HG02623 (cell line): ENCODE results near the gene BNIP1.
"Not testable (repeated sequence)": the region's sequence is repeated elsewhere in the genome, so short reads cannot be mapped to it uniquely, and the experiment has no call there.

Experiments used
- ATAC-seq: cut with Tn5 transposase; IDR thresholded peaks from one replicate; pipeline ENCODE4 v1.9.1; 2021; ENCODE audit warnings: moderate library complexity; ENCODE audit not compliant: unreplicated experiment

Gene BNIP1, protein sequence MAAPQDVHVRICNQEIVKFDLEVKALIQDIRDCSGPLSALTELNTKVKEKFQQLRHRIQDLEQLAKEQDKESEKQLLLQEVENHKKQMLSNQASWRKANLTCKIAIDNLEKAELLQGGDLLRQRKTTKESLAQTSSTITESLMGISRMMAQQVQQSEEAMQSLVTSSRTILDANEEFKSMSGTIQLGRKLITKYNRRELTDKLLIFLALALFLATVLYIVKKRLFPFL

DNA sequence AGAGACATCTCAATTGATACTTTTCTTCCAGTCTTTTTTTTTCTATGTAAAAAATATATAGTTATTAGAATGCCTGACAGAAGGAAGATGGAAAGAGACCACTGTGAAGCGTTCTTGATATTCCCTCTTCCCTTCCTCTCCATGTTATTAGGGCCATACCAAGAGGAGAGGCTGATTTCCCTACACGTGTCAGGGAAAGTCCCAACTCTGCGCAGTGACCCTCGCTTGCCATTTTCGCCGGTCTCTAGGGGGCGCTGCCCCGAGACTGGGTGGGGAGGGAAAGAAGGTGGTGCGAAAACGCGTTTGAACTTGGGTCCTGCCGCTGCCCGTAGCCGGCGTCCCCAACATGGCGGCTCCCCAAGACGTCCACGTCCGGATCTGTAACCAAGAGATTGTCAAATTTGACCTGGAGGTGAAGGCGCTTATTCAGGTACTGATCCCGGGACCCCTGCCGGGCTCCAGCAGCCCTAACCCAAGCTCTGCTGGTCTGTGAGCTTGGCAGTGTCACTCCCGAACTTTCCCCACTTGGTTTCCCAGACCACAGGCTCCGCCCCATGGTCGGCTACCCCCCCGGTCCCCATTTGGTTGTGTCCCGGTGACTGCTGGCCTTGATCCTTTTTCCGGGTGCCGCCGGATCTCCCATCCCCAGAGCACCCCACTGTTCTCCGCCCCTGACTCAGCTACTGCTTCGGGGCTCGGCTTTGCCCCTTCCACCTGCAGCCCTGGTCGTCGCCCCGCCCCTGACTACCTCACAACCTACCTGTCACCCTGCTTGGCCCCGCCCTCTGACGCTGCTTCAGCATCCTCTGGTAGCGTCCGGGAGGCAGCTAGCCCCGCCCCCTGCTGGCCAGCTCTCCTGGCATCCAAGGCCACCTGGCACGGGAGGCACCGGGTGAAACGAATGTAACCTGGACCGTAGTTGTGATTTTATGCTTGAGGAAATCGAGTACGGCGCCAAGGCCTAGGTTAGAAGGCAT, at the start of gene BNIP1:
Gene BNIP1 (plus strand): TSS at position 332 of the 977 bp plus-strand sequence. CDS start 15 bp downstream, at position 347.
- ATAC-seq = peak; percentile 83

DNA sequence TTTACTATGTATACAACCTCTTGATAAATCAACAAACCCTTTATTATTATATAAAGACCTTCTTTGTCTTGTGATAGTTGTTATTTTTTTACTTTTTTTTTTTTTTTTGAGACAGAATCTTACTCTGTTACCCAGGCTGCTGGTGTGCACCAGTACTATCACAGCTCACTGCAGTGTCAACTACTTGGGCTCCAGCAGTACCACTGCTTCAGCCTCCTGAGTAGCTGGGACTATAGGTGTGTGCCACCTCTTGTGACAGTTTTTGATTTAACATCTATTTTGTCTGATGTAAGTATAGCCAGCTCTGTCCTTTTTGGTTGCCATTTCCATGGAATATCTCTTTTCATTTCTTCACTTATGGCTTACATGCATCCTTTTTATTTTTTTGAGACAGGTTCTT, 45.5 kb upstream of the BNIP1 start:
- no peak for ATAC-seq

DNA sequence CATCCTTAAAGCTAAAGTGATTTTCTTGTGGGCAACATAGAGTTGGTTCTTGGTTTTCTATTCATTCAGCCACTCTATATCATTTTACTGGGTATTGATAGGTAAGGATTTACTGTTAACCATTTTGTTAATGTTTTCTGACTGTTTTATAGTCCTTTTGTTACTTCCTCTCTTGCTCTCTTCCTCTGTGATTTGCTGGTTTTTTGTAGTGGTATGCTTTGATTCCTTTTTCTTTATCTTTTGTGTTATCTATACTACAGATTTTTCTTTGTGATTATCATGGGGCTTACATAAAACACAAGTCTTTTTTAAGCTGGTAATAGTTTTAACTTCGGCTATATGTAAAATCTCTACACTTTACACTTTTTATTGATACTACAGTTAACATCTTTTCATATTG, 44.9 kb upstream of the BNIP1 start:
- no peak for ATAC-seq

DNA sequence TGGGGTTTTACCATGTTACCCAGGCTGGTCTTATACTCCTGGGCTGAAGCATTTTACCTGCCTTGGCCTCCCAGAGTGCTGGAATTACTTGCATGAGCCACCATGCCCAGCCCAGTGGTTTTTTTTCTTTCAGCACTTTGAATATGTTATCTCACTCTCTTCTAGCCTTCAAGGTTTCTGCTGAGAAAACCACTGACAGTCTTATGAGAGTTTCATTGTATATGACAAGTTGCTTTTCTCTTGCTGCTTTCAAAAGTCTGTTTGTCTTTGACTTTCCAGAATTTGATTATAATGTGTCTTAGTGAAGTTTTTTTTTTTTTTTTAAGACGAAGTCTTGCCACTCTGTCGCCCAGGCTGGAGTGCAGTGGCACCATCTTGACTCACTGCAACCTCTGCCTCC, 43.1 kb upstream of the BNIP1 start:
- no peak for ATAC-seq

DNA sequence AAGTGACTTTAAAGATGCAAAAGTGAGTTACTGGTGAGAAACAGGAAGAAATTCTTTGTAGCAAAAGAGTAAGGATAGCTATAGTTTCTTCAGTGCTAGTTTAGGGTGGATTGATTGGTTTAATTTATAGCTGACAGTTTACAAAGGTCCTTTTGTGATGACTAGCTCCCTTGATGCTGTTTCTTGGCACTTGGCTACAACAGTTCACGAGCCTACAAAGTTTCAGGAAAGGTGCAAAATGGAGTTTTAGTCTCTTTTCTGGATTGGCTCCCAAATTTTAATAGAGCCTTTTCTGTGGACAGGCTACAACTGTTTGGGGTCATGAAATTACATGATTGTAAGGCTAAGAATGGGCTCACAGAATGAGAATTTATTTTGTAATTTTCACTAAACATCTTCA, 40.9 kb upstream of the BNIP1 start:
- ATAC-seq = no peak

DNA sequence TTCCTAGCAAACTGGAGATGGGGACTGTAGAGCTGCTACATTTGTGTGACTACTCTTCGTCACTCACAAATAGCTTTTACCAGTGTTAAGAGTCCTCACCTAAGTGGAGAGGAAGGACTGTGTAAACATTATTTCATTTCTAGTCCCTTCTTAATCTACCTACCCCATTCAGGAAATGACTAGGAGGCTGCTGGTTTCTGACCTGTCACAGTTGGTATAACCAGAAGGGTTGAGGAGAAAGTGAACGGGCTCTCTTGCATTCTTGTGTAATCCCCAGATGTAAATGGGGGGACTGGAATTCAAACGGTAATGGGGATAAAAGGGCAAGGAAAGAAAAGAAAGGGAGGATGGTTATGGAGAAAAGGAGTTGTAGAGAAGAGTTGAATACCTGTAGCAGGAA, 35.4 kb upstream of the BNIP1 start:
- ATAC-seq = no peak

DNA sequence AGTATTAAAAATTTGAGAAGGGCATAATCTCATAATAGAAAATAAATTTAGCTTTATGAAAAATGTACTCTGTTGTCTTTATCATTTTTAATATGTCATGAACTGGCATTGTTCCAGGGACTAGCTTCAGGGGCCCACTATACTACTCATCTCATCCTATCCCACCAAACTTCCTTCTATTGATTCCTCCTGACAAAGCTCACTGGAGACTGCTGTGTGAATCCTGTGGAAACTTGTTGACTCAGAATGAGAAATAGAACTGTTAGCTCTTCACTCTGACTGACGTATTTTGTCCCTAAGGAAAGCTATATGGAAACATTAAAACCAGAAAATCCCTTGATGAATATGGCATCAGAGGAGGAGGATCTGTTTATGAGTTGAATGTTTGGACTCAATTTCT, 29.8 kb upstream of the BNIP1 start:
- ATAC-seq = no peak

DNA sequence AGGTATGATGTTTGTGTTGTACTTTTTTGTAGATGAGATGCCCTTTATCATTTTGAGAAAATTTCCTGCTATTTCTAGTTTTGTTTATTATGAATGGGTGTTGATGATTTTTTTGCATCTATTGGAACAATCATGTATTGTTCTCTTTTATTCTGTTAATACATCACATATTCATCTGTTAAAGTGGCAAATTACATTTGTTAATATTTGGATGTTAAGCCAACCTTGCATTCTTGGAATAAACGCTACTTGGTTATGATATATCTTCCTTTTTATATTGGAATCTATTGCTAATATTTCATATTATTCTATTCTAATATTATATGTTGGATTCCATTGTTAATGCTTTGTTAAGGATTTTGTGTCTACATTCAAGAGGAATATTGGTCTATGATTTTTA, 24.6 kb upstream of the BNIP1 start:
- ATAC-seq = no peak

DNA sequence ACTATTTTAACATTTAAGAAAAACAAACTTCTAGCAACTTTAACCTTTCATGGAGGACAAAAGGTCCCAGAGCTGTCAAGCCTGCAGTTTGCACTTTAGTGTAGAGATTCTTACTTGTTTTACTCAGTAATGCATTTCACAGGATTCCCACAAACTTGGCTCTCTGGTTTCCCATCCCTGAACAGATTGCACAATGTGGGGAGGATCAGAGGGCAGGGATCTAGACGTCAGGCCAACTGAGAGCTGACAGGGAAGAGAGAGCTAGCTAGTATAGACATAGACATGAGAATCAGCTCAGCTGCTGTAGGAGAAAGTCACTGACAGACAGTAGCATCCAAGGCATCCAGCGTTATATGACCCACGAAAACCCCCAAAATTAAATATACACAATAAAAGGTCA, 20.9 kb upstream of the BNIP1 start:
- no peak for ATAC-seq

DNA sequence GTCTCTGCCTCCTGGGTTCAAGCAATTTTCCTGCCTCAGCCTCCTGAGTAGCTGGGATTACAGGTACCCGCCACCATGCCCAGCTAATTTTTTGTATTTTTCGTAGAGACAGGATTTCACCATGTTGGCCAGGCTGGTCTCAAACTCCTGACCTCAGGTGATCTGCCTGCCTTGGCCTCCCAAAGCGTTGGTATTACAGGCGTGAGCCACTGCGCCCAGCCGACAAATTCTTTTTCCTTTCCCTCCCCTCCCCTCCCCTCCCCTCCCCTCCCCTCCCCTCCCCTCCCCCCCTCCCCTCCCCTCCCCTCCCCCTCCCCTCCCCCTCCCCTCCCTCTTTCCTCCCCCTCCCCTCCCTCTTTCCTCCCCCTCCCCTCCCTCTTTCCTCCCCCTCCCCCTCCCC, 12.2 kb upstream of the BNIP1 start:
- ATAC-seq = not testable (repeated sequence)

DNA sequence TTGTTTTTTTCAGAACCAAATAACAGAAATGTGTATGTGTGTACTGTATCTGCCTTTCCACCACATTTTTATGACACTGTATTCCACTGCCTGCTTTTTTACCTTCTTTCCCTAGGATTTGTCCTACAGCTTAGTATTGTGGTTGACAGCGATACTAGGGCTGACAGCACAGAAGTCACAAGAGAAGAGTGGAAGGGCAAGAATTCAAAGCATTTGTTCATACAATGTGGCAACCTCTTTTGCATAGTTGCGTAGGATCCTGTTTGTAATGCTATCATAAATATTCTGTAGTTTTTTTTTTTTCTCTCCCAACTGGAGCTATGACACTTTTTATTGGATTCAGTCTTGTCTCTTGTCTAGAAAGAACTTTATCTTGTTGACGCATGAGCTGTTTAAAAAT, 5.6 kb upstream of the BNIP1 start:
- no peak for ATAC-seq

DNA sequence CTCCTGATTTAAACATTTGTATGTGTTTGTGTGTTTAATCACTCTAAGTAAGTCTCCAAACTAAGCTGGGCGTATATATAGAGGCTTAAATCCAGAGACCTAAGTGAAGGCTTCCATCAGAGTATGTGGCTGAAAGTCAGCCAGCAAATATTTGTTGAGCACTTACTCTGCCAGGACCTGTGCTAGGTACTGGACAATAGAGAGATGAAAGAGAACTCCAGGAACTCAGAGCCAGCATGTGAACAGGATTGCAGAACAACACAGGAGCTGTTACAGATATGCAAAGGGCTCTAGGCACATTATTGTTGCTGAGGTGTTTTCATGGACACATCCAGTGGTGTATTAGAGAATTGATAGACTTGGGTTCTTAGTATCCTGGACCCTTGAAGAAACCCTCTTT, 4.7 kb upstream of the BNIP1 start:
- no peak for ATAC-seq

DNA sequence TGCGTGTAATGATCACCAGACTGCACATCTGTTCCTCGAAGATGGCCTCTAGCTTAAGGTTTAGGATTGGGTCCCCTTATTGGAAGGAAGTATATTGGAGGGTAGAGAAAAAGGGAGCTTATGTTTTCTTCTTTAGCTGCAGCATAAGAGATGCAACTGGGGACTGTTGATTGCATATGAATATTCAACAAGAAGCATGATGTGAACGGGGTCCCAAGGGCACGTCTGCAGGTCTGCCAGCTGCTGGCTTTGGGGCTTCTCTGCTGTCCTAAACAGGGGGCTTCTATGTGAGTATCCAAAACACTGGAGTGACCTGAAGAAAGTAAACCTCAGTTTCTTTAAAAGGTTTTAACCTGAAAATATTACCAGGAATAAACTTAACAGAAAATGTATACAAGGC, 3.6 kb upstream of the BNIP1 start:
- ATAC-seq = no peak

DNA sequence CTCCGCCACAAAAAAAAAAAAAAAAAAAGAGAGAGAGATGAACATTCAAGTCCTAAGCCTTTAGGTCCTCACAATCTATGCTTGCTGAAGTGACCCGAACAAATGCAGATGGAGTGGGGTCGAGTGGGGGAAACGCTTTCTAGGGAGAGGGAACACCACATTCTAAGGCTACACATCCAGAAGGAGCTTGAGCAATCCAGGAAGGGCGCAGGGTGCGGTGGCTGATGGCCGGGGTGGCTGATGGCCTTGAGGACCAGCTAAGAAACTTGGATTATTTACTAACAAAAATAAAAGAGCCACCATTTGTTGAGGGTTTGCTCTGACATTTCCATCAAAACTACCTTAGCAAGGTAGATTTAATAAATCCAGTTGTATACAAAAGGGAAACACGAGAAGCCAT, 764 bp upstream of the BNIP1 start:
- no peak for ATAC-seq

DNA sequence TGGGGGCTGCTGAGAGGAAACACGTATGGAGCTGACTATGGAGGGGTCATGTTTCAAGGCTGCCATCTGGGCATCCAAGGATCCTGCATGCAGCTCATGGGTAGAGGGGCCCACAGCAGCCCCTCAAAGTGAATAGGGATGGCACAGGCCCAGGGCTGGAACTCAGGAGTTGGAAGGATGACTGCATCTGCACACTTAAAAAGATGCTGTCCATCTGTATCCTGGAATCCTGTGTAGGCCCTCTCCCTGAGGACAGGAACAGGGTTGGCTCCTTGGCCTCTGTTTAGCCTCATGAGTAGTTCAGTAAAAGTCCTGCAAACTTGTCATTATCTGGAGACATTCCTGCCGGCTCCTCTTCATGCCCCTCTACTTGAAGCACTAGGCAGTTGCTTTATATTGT, 4.0 kb downstream of the BNIP1 start:
- ATAC-seq = no peak

DNA sequence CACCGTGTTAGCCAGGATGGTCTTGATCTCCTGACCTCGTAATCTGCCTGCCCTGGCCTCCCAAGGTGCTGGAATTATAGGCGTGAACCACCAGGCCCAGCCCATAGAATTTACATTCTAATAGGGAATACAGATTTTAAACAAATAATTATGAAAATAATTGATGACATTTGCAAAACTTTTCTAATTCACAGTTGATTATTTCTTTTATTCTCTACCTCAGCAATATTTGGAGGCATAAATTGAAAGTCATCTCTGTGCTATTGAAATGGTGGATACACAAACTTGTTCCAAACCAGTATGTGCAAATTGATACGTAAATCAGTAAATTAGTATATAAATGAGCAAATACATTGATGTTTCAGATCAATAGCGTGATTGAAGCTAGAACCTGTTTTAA, 8.2 kb downstream of the BNIP1 start:
- ATAC-seq = no peak

DNA sequence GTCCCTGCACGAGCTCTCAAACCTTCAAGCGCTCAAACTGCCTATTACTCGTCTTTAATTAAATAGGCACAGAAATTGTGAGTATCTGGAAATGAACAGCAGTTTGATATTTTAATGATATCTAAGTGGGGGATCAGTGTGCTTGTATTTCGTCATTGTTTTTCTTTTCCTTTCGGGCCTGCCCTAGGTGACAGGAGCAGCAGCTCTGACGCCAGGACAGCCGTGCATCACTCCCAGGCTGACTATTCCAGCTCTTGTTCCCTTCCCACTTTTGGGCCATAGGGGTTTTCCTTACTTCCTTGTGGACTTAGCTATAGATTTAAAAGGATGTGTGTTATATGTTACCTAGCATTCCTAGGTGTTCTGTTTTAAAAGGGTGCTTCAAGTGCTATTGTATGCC, 9.5 kb downstream of the BNIP1 start:
- ATAC-seq = no peak

DNA sequence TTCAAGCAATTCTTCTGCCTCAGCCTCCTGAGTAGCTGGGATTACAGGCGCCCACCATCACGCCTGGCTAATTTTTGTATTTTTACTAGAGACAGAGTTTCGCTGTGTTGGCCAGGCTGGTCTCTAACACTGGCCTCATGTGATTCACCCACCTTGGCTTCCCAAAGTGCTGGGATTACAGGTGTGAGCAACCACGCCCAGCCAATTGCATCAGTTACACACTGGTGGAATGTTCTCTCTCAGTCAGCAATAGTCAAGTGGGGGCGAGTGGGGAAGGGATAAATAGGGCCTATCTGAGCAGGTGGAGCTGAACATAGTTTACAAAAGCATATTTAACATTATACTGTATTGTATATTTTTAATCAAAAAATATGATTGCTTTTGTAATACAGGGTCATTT, 10.3 kb downstream of the BNIP1 start:
- ATAC-seq = not testable (repeated sequence)

DNA sequence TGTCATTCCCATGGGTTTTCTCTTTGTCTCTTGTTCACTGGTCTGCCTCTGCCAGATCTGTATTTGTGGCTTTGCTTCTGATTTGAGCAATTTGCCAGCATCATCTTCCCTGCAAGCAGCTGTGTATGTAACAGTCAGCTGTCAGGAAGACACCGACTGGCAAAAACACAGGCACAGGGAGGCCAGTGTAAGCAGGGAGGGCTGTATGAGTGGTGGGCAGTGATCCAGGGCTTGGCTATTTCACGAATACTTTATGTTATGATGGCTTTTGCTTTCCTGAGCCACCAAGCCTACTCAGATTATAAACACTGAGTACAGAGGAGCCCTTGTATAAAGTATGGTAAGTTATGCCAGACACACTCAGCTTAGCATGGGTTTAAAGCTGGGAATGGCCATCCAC, 11.6 kb downstream of the BNIP1 start:
- no peak for ATAC-seq

DNA sequence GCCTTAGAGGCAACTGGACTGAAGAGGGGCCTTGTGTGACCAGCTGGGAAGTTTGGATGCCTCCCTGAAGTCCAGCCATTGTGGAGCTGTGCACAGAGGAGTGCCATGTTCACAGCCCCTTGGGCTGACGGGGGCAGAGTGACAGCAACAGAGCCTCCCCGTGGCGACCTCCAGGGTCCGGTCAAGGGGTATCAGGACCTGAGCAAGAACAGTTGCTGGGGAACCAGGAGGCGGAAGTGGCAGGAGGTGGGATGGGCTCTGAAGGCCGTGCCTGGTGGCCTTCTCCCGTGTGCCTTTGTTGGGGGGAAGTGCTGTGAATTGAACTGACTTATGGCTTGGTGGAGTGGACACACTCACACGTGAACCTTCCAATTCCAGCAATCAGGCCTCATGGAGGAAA, 14.0 kb downstream of the BNIP1 start:
- ATAC-seq = no peak

DNA sequence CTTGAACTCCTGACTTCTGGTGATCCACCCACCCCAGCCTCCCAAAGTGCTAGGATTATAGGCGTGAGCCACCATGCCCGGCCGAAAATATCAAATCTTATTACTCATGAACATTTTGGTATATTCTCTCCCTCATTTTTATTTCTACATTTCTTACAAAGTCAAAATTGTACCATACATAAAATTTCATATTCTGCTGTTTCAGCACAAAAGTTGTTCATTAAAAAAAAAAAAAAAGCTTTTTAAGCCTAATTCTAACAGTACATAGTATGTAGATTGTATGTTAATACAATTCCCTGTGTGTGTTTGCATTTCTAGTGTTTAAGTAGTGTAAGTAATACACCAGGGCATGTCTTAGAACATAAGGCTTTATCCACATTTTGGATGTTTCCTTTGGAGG, 14.9 kb downstream of the BNIP1 start:
- ATAC-seq = no peak

DNA sequence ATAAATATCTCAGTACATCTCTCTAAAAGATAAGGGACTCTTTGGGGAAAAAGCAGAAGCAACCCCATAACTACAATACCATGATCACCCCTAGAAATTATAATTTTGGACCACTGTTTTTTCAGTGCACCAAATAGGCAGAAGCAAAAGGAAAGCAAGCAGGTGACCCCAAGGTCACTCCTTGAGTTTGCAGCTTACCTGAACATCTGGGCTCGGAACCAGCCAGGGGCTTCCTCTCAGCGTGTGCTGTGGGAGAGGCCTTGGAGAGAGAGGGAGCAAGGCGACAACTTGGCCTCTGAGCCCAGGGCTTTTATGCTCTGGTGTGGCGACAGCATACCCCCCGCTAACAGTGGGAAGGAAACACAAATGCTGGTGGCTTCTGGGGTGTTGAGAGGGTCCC, 16.8 kb downstream of the BNIP1 start:
- ATAC-seq = no peak
